ENCODE results near the gene GLP1R.

GRCh38 chr6:39063526-39063925 lies 14.9 kb downstream of the GLP1R start:
- TF ChIP-seq CTCF (IDR thresholded peaks at IDR 0.05) (no peak), POLR2A (IDR thresholded peaks at IDR 0.05) (no peak)
